Tibial nerve (tissue), 4 donors: Measurements from ENCODE around the gene PGBD5. TPM values are rescaled to one million over a fixed set of nuclear protein-coding genes. Genes with fewer than 3 reads are reported as not detected.
A peak's percentile ranks its signal among the peaks of the same experiment; 100 is the strongest.

Experiments used
- DNase-seq, 2 donors: peaks; one replicate each; pipeline ENCODE4 v3.0.0-alpha.2; 2019; ENCODE audit warnings: low spot score in 2 of 2
- H3K27ac ChIP-seq, 4 donors: fragments of 200-600 bp; sonication (generic) in 3 of 4; one replicate each; pipeline ENCODE4 v1.5.1; 2017 to 2019; ENCODE audit warnings: mild to moderate bottlenecking in 1 of 4
- H3K27me3 ChIP-seq, 2 donors: fragments of 200-600 bp; sonication (generic) in 1 of 2; one replicate each; pipeline versions ENCODE4 v1.5.1 to v1.6.0; 2017 to 2019
- H3K36me3 ChIP-seq, 3 donors: fragments of 200-600 bp; sonication (generic); one replicate each; pipeline ENCODE4 v1.5.1; 2018 to 2019
- H3K4me1 ChIP-seq, 4 donors: fragments of 200-600 bp; sonication (generic) in 3 of 4; one replicate each; pipeline ENCODE4 v1.5.1; 2017 to 2019
- H3K4me3 ChIP-seq, 4 donors: fragments of 200-600 bp; sonication (generic) in 3 of 4; one replicate each; pipeline ENCODE4 v1.5.1; 2017 to 2019; ENCODE audit warnings: mild to moderate bottlenecking in 1 of 4, moderate library complexity in 1 of 4
- H3K9me3 ChIP-seq, 4 donors: fragments of 200-600 bp; sonication (generic) in 3 of 4; one replicate each; pipeline ENCODE4 v1.5.1; 2017 to 2019
- CTCF ChIP-seq, 5 experiments: fragments of 200-600 bp in 3 of 5; fragments of 450-650 bp in 2 of 5; sonication (generic) in 3 of 5; IDR thresholded peaks; one replicate each; pipeline ENCODE4 v1.5.1; 2016 to 2019; ENCODE audit warnings: antibody characterized with exemption in 5 of 5, mild to moderate bottlenecking in 3 of 5, moderate library complexity in 2 of 5
- EP300 ChIP-seq, 2 donors: sonication (generic); formaldehyde crosslinking; IDR thresholded peaks; one replicate each; pipeline ENCODE4 v1.6.1; 2017; ENCODE audit warnings: antibody characterized with exemption in 2 of 2, mild to moderate bottlenecking in 1 of 2
- POLR2A ChIP-seq, 2 donors: fragments of 450-650 bp; IDR thresholded peaks; one replicate each; pipeline ENCODE4 v1.6.1; 2017; ENCODE audit warnings: antibody characterized with exemption in 2 of 2, mild to moderate bottlenecking in 2 of 2, moderate library complexity in 2 of 2
- WGBS, 2 donors: methylation state at CpG; one replicate each; pipeline ENCODE4 v1.1.5; 2018; 5-methylcytosine and 5-hydroxymethylcytosine counted together
- total RNA-seq, 4 donors: library from RNA; depleted of rRNA; stranded (reverse); fragments of >200 nt; gene quantifications; one replicate each; pipeline ENCODE4 v1.1.0, GENCODE V29; 2016

PGBD5 gene
- total RNA-seq, 4 donors from 2014 or later = 1.4 to 5.1 (median 2.2) TPM

GRCh38 chr1:230348386-230349019, 77.6 kb downstream of the PGBD5 start:
- TF ChIP-seq EP300 (IDR thresholded peaks at IDR 0.05) (no peak), CTCF (IDR thresholded peaks at IDR 0.05) (no peak), POLR2A (IDR thresholded peaks at IDR 0.05) (no peak)
- H3K27me3 ChIP-seq = no peaks in the 10 kb centered on the region
- H3K4me3 ChIP-seq = no peak overlapping the region
- no peaks in the 10 kb centered on the region for H3K36me3 ChIP-seq
- 74 to 77% methylated on average over 9 of the region's 9 CpGs for WGBS, 2 donors
- no peak for DNase-seq
- H3K9me3 ChIP-seq = no peaks in the 10 kb centered on the region
- H3K4me1 ChIP-seq = peaks cover 0 to 20% (median 2%) of the 10 kb centered on the region in 4 donors
- H3K27ac ChIP-seq = peak overlapping the region in 1 of 4 donors; percentile 20

GRCh38 chr1:230347896-230348295, 78.2 kb downstream of the PGBD5 start:
- Histone ChIP-seq H3K27me3 (no peaks in the 10 kb centered on the region), H3K27ac (peak overlapping the region in 1 of 4 donors; percentile 20), H3K4me1 (peaks cover 0 to 20% (median 2%) of the 10 kb centered on the region in 4 donors), H3K9me3 (no peaks in the 10 kb centered on the region), H3K36me3 (no peaks in the 10 kb centered on the region), H3K4me3 (no peak overlapping the region)
- no peak for TF ChIP-seq EP300 (IDR thresholded peaks at IDR 0.05)
- WGBS, 2 donors = 95 to 100% methylated on average over 7 of the region's 7 CpGs
- DNase-seq = no peak

GRCh38 chr1:230345139-230345885, 80.8 kb downstream of the PGBD5 start:
- 37 to 40% methylated on average over 7 of the region's 7 CpGs for WGBS, 2 donors
- Histone ChIP-seq H3K27ac (peak overlapping the region in 2 of 4 donors; percentile 76 to 80), H3K4me3 (no peak overlapping the region), H3K27me3 (no peaks in the 10 kb centered on the region), H3K9me3 (no peaks in the 10 kb centered on the region), H3K36me3 (no peaks in the 10 kb centered on the region), H3K4me1 (peaks cover 0 to 20% (median 2%) of the 10 kb centered on the region in 4 donors)
- no peak for DNase-seq
- TF ChIP-seq POLR2A (IDR thresholded peaks at IDR 0.05) = no peak
- peak in 1 of 2 donors; percentile 69 for TF ChIP-seq EP300 (IDR thresholded peaks at IDR 0.05)

GRCh38 chr1:230342699-230343098, 83.4 kb downstream of the PGBD5 start:
- H3K4me3 ChIP-seq = no peak overlapping the region
- WGBS, 2 donors = 92 to 93% methylated on average over 2 of the region's 2 CpGs
- no peaks in the 10 kb centered on the region for H3K36me3 ChIP-seq
- H3K27me3 ChIP-seq = no peaks in the 10 kb centered on the region
- no peak for DNase-seq
- H3K9me3 ChIP-seq = no peaks in the 10 kb centered on the region
- no peak for TF ChIP-seq EP300 (IDR thresholded peaks at IDR 0.05)
- no peak overlapping the region for H3K27ac ChIP-seq
- H3K4me1 ChIP-seq = peaks cover 0 to 20% (median 2%) of the 10 kb centered on the region in 4 donors

GRCh38 chr1:230342019-230342418, 84.1 kb downstream of the PGBD5 start:
- H3K27ac ChIP-seq = no peak overlapping the region
- H3K36me3 ChIP-seq = no peaks in the 10 kb centered on the region
- no peak for TF ChIP-seq CTCF (IDR thresholded peaks at IDR 0.05)
- TF ChIP-seq EP300 (IDR thresholded peaks at IDR 0.05) = no peak
- DNase-seq = no peak
- no peaks in the 10 kb centered on the region for H3K27me3 ChIP-seq
- no peaks in the 10 kb centered on the region for H3K9me3 ChIP-seq
- no peak overlapping the region for H3K4me3 ChIP-seq
- peaks cover 0 to 20% (median 2%) of the 10 kb centered on the region in 4 donors for H3K4me1 ChIP-seq
- WGBS, 2 donors = 49 to 66% methylated on average over 3 of the region's 3 CpGs

- Histone ChIP-seq H3K27ac (no peak overlapping the region), H3K36me3 (no peaks in the 10 kb centered on the region), H3K4me3 (no peak overlapping the region), H3K4me1 (peaks cover 0 to 20% (median 2%) of the 10 kb centered on the region in 4 donors), H3K27me3 (no peaks in the 10 kb centered on the region), H3K9me3 (no peaks in the 10 kb centered on the region)
- no peak for DNase-seq
- no peak for TF ChIP-seq CTCF (IDR thresholded peaks at IDR 0.05)
- no peak for TF ChIP-seq POLR2A (IDR thresholded peaks at IDR 0.05)
- no peak for TF ChIP-seq EP300 (IDR thresholded peaks at IDR 0.05)
- WGBS, 2 donors = 60% methylated on average over 3 of the region's 3 CpGs
Observed at GRCh38 chr1:230341162-230341546, 85.0 kb downstream of the PGBD5 start.
